PFSK-1 (cell line): ENCODE data around the gene LRRC8C.

ENCODE experiments used
- FOXP2 ChIP-seq: optimal IDR thresholded peaks from 2 replicates; pipeline ENCODE3; 2011; ENCODE audit warnings: borderline replicate concordance, control low read depth, inconsistent platforms; ENCODE audit not compliant: insufficient read depth; ENCODE audit errors: extremely low read length, extremely low read depth
- POLR2AphosphoS5 ChIP-seq: IDR thresholded peaks from 2 replicates; pipeline ENCODE4 v1.6.1; 2012; ENCODE audit warnings: low read depth, mild to moderate bottlenecking, control low read depth, low read length, moderate library complexity
- TAF1 ChIP-seq: IDR thresholded peaks from 2 replicates; pipeline ENCODE4 v1.6.1; 2012; ENCODE audit warnings: low read length, control low read depth, borderline replicate concordance; ENCODE audit not compliant: insufficient read depth

DNA sequence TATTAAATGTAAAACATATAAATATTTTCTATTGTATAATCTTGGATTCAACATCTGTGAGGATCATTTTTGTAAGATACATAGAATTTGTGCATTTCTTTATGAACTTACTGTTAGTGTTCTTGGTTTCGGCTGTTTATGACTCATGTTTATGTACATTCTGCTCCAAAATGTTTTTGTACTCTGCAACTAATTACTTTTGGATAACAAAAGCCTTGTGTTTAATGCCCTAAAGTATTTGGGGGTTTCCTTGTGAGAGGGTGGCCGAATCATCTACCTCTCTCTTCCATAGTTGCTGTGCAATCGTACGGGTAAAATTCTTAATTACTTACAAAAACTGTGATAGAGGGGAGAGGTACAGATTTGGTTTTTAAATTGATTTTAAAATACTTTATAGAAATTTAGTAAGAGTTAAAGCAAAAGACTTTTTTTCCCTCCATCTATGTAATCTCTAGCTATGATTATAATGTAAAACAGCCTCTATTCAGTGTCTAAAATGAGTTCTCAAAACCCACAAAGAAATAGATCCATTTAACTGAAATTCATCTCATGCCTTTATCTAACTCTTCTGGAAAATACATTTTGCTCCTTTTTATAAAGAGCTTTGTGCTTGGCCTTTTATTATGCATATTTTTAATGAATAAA, 38.7 kb upstream of the LRRC8C start:
- TF ChIP-seq TAF1 (no peak), POLR2AphosphoS5 (no peak), FOXP2 (no peak)
